OCI-LY7 (cell line): ENCODE measurements around the gene BRD7. TPM values are rescaled to one million over a fixed set of nuclear protein-coding genes. Genes with fewer than 3 reads are reported as not detected.

Source experiments
- BruUV-seq: library from RNA; stranded (reverse); fragments of 400-500 nt; replicated peaks from 2 replicates; lab custom pipeline; 2021; lab: Mats Ljungman, UMichigan
- CTCF ChIA-PET: fragments of 300-600 bp; sonication (Branson Sonifier 250); formaldehyde crosslinking; loops from one replicate; lab custom pipeline; 2022; ENCODE audit warnings: antibody characterized with exemption; ENCODE audit not compliant: unreplicated experiment; lab: Charles Lee
- POLR2A ChIA-PET: fragments of 300-600 bp; sonication (Branson Sonifier 250); formaldehyde crosslinking; loops from one replicate; lab custom pipeline; 2022; ENCODE audit warnings: antibody characterized with exemption; lab: Charles Lee
- DNase-seq: peaks from one replicate; pipeline ENCODE4 v3.0.0-alpha.2; 2015; ENCODE audit warnings: low spot score
- H2AFZ ChIP-seq: fragments of 200-600 bp; sonication (generic), shearing (Covaris generic); 2 replicates; pipeline ENCODE4 v1.6.1; 2014; ENCODE audit warnings: mild to moderate bottlenecking, antibody characterized with exemption, low read length, moderate library complexity
- H3K27ac ChIP-seq: fragments of 200-600 bp; sonication (generic); 2 replicates; pipeline ENCODE4 v1.5.1; 2014; ENCODE audit warnings: mixed run types, low read depth, mild to moderate bottlenecking, moderate library complexity, low read length, inconsistent platforms; ENCODE audit not compliant: poor library complexity, severe bottlenecking
- H3K36me3 ChIP-seq: fragments of 200-600 bp; sonication (generic); 2 replicates; pipeline ENCODE4 v1.6.1; 2014; ENCODE audit warnings: mild to moderate bottlenecking, antibody characterized with exemption, low read length, moderate library complexity, mixed read lengths; ENCODE audit not compliant: insufficient read depth
- H3K4me1 ChIP-seq: fragments of 200-600 bp; sonication (generic); 2 replicates; pipeline ENCODE4 v1.5.1; 2014; ENCODE audit warnings: mild to moderate bottlenecking, low read length; ENCODE audit not compliant: insufficient read depth, poor library complexity, severe bottlenecking
- H3K4me2 ChIP-seq: fragments of 200-600 bp; sonication (generic); 2 replicates; pipeline ENCODE4 v1.6.1; 2014; ENCODE audit warnings: mild to moderate bottlenecking, low read length
- H3K4me3 ChIP-seq: fragments of 200-600 bp; sonication (generic); 2 replicates; pipeline ENCODE4 v1.5.1; 2014; ENCODE audit warnings: mild to moderate bottlenecking, low read depth, low read length; ENCODE audit not compliant: poor library complexity, severe bottlenecking
- H3K79me2 ChIP-seq: fragments of 200-600 bp; sonication (generic); 2 replicates; pipeline ENCODE4 v1.6.1; 2016; ENCODE audit warnings: low read depth, mild to moderate bottlenecking, low read length, moderate library complexity, mixed read lengths; ENCODE audit not compliant: insufficient read depth
- H3K9me2 ChIP-seq: fragments of 200-600 bp; sonication (generic); 2 replicates; pipeline ENCODE4 v1.6.1; 2016; ENCODE audit warnings: mild to moderate bottlenecking, low read length, mixed read lengths; ENCODE audit not compliant: insufficient read depth
- H3K9me3 ChIP-seq: fragments of 200-600 bp; sonication (generic); 2 replicates; pipeline ENCODE4 v1.6.1; 2014; ENCODE audit warnings: mild to moderate bottlenecking, mixed run types, low read length, mixed read lengths
- H4K20me1 ChIP-seq: fragments of 200-600 bp; sonication (generic); 2 replicates; pipeline ENCODE4 v1.6.1; 2014; ENCODE audit warnings: mild to moderate bottlenecking, antibody characterized with exemption, low read length, moderate library complexity, mixed read lengths; ENCODE audit not compliant: insufficient read depth
- CTCF ChIP-seq: fragments of 200-600 bp; sonication (generic); conservative IDR thresholded peaks from 2 replicates; pipeline ENCODE4 v1.5.1; 2014; ENCODE audit warnings: mild to moderate bottlenecking, antibody characterized with exemption, low read length, moderate library complexity, mixed read lengths
- EZH2phosphoT487 ChIP-seq: fragments of 200-600 bp; sonication (generic); IDR thresholded peaks from 2 replicates; pipeline ENCODE4 v1.6.1; 2018; ENCODE audit warnings: low read depth, borderline replicate concordance, mild to moderate bottlenecking, mixed run types, antibody characterized with exemption, low read length, moderate library complexity, mixed read lengths
- intact Hi-C: fragments of 100-400 bp; cut with micrococcal nuclease; formaldehyde crosslinking; loops from one replicate; pipeline ENCODE4 v1.10.0; 2022; ENCODE audit not compliant: unreplicated experiment
- total RNA-seq, 2 experiments: library from RNA; depleted of rRNA in 1 of 2; stranded (reverse); fragments of >200 nt in 1 of 2; shearing (Covaris generic) in 1 of 2; gene quantifications; 2 replicates each; pipeline ENCODE4 v1.2.3, GENCODE V29; 2014 to 2022

Gene BRD7
- total RNA-seq, 2 experiments from 2014 or later, result 78.5 to 105 TPM

GRCh38 chr16:50399411-50399810 lies 30.6 kb upstream of the BRD7 start:
- Histone ChIP-seq H2AFZ (no peak overlapping the region), H3K4me2 (no peak overlapping the region), H3K36me3 (no peaks in the 10 kb centered on the region), H3K79me2 (no peaks in the 10 kb centered on the region), H3K4me3 (no peak overlapping the region), H3K4me1 (peaks cover 13% of the 10 kb centered on the region), H3K27ac (no peak overlapping the region), H3K9me2 (no peaks in the 10 kb centered on the region), H3K9me3 (no peaks in the 10 kb centered on the region), H4K20me1 (no peaks in the 10 kb centered on the region)
- no peak for DNase-seq
- ChIA-PET CTCF (no interaction called here), POLR2A (interaction anchor here (0.7 kb wide), 1 partner anchor 25 kb away, joined by 4 read pairs; no protein-coding TSS in a partner anchor)
- intact Hi-C loops, result no loop called here
- TF ChIP-seq EZH2phosphoT487, result no peak
- TF ChIP-seq CTCF, result no peak
- no TSS peak for BruUV-seq

- CTCF ChIA-PET, result no interaction called here
Measured at GRCh38 chr16:50398336-50398735, 29.5 kb upstream of the BRD7 start.

More at GRCh38 chr16:50398336-50398735, 29.5 kb upstream of the BRD7 start:
- intact Hi-C loops, result no loop called here
- no peaks in the 10 kb centered on the region for H3K9me2 ChIP-seq
- H2AFZ ChIP-seq, result no peak overlapping the region
- peaks cover 18% of the 10 kb centered on the region for H3K4me1 ChIP-seq
- no peaks in the 10 kb centered on the region for H3K79me2 ChIP-seq
- H3K36me3 ChIP-seq, result no peaks in the 10 kb centered on the region
- no peak overlapping the region for H3K4me3 ChIP-seq
- DNase-seq, result no peak
- H4K20me1 ChIP-seq, result no peaks in the 10 kb centered on the region
- BruUV-seq, result no TSS peak
- no peak overlapping the region for H3K4me2 ChIP-seq
- TF ChIP-seq EZH2phosphoT487, result no peak
- TF ChIP-seq CTCF, result no peak
- POLR2A ChIA-PET, result no interaction called here
- no peaks in the 10 kb centered on the region for H3K9me3 ChIP-seq
- H3K27ac ChIP-seq, result no peak overlapping the region
